A673 (cell line): ENCODE measurements around the gene SCTR. TPM values are rescaled to one million over a fixed set of nuclear protein-coding genes. Genes with fewer than 3 reads are reported as not detected.

ENCODE experiments used
- BruUV-seq: library from RNA; stranded (reverse); fragments of 400-500 nt; replicated peaks from 2 replicates; lab custom pipeline; 2021; lab: Mats Ljungman, UMichigan
- CTCF ChIA-PET: fragments of 300-600 bp; sonication (Branson Sonifier 250); formaldehyde crosslinking; loops from one replicate; lab custom pipeline; 2022; ENCODE audit warnings: antibody characterized with exemption; lab: Charles Lee
- POLR2A ChIA-PET: fragments of 300-600 bp; sonication (Branson Sonifier 250); formaldehyde crosslinking; loops from one replicate; lab custom pipeline; 2022; ENCODE audit warnings: antibody characterized with exemption; ENCODE audit not compliant: low non-redundant PET; lab: Charles Lee
- DNase-seq: peaks from one replicate; pipeline ENCODE4 v3.0.0-alpha.2; 2015; ENCODE audit warnings: low spot score
- H3K27ac ChIP-seq: fragments of 200-600 bp; sonication (generic); 2 replicates; pipeline ENCODE4 v1.5.1; 2016; ENCODE audit warnings: mixed run types, low read depth, mild to moderate bottlenecking, mixed read lengths, antibody characterized with exemption, low read length; ENCODE audit not compliant: poor library complexity, severe bottlenecking
- H3K27me3 ChIP-seq: fragments of 200-600 bp; sonication (generic); replicated peaks from 2 replicates; pipeline ENCODE4 v1.6.1; 2017; ENCODE audit warnings: mixed run types, low read depth, mild to moderate bottlenecking, mixed read lengths, antibody characterized with exemption, low read length; ENCODE audit not compliant: insufficient read depth, poor library complexity
- H3K36me3 ChIP-seq: fragments of 200-600 bp; sonication (generic); 2 replicates; pipeline ENCODE4 v1.6.1; 2016; ENCODE audit warnings: mixed run types, mild to moderate bottlenecking, mixed read lengths, antibody characterized with exemption, low read length; ENCODE audit not compliant: insufficient read depth, poor library complexity, severe bottlenecking
- H3K4me1 ChIP-seq: fragments of 200-600 bp; sonication (generic); 2 replicates; pipeline ENCODE4 v1.6.1; 2017; ENCODE audit warnings: mixed run types, mild to moderate bottlenecking, mixed read lengths, antibody characterized with exemption, low read length; ENCODE audit not compliant: insufficient read depth, poor library complexity, severe bottlenecking
- H3K4me3 ChIP-seq: fragments of 200-600 bp; sonication (generic); 2 replicates; pipeline ENCODE4 v1.5.1; 2016; ENCODE audit warnings: low read depth, mixed run types, mild to moderate bottlenecking, mixed read lengths, low read length; ENCODE audit not compliant: poor library complexity, severe bottlenecking
- H3K9me3 ChIP-seq: fragments of 200-600 bp; sonication (generic); 2 replicates; pipeline ENCODE4 v1.6.1; 2016; ENCODE audit warnings: mixed run types, low read depth, mild to moderate bottlenecking, mixed read lengths, antibody characterized with exemption, low read length; ENCODE audit not compliant: poor library complexity, severe bottlenecking
- CTCF ChIP-seq: fragments of 300-800, 200-600 bp; sonication (generic); conservative IDR thresholded peaks from 2 replicates; pipeline ENCODE4 v1.5.1; 2017; ENCODE audit warnings: low read depth, mild to moderate bottlenecking, antibody characterized with exemption, low read length, moderate library complexity, mixed read lengths
- EZH2 ChIP-seq: fragments of 200-600 bp; sonication (generic); IDR thresholded peaks from 2 replicates; pipeline ENCODE4 v1.6.1; 2017; ENCODE audit warnings: borderline replicate concordance, low read depth, mild to moderate bottlenecking, mixed read lengths, antibody characterized with exemption, low read length; ENCODE audit not compliant: poor library complexity, severe bottlenecking
- intact Hi-C: fragments of 100-400 bp; cut with micrococcal nuclease; formaldehyde crosslinking; loops from one replicate; pipeline ENCODE4 v1.10.0; 2022; ENCODE audit not compliant: unreplicated experiment
- total RNA-seq: library from RNA; stranded (reverse); gene quantifications from 2 replicates; pipeline ENCODE4 v1.2.3, GENCODE V29; 2021

The SCTR gene
- total RNA-seq, 1 experiment from 2014 or later = not detected

- Histone ChIP-seq H3K27ac (no peak overlapping the region), H3K9me3 (no peaks in the 10 kb centered on the region), H3K4me3 (no peak overlapping the region), H3K4me1 (no peaks in the 10 kb centered on the region), H3K27me3 (no peaks in the 10 kb centered on the region), H3K36me3 (no peaks in the 10 kb centered on the region)
- ChIA-PET POLR2A (no interaction called here), CTCF (interaction anchor here (0.5 kb wide), 1 partner anchor 1566 kb away, joined by 5 read pairs; no protein-coding TSS in a partner anchor)
- no TSS peak for BruUV-seq
- no peak for DNase-seq
- TF ChIP-seq CTCF = no peak
- TF ChIP-seq EZH2 = no peak
- intact Hi-C loops = no loop called here
Measured at GRCh38 chr2:119512946-119513345, 11.3 kb downstream of the SCTR start.

GRCh38 chr2:119511989-119512388 is 12.3 kb downstream of the SCTR start:
- no TSS peak for BruUV-seq
- TF ChIP-seq EZH2 (no peak), CTCF (no peak)
- CTCF ChIA-PET = no interaction called here

GRCh38 chr2:119508756-119509155 is 15.5 kb downstream of the SCTR start:
- Histone ChIP-seq H3K36me3 (no peaks in the 10 kb centered on the region), H3K27ac (no peak overlapping the region), H3K27me3 (no peaks in the 10 kb centered on the region), H3K4me3 (no peak overlapping the region), H3K9me3 (no peaks in the 10 kb centered on the region), H3K4me1 (no peaks in the 10 kb centered on the region)
- ChIA-PET CTCF (interaction anchor here (0.8 kb wide), 1 partner anchor 9 kb away, joined by 3 read pairs; no protein-coding TSS in a partner anchor), POLR2A (no interaction called here)
- intact Hi-C loops = no loop called here
- no peak for DNase-seq
- no peak for TF ChIP-seq EZH2
- no TSS peak for BruUV-seq

More at GRCh38 chr2:119511989-119512388, 12.3 kb downstream of the SCTR start:
- POLR2A ChIA-PET = no interaction called here
- Histone ChIP-seq H3K4me1 (no peaks in the 10 kb centered on the region), H3K36me3 (no peaks in the 10 kb centered on the region), H3K27ac (no peak overlapping the region), H3K27me3 (no peaks in the 10 kb centered on the region), H3K4me3 (no peak overlapping the region), H3K9me3 (no peaks in the 10 kb centered on the region)
- intact Hi-C loops = no loop called here
- no peak for DNase-seq

- DNase-seq = no peak
- Histone ChIP-seq H3K36me3 (no peaks in the 10 kb centered on the region), H3K27ac (no peak overlapping the region), H3K27me3 (no peaks in the 10 kb centered on the region), H3K4me1 (no peaks in the 10 kb centered on the region), H3K4me3 (no peak overlapping the region), H3K9me3 (peaks cover 16% of the 10 kb centered on the region)
- ChIA-PET POLR2A (no interaction called here), CTCF (no interaction called here)
- intact Hi-C loops = no loop called here
- TF ChIP-seq EZH2 (no peak), CTCF (no peak)
- BruUV-seq = no TSS peak
Measured at GRCh38 chr2:119496682-119497081, 27.6 kb downstream of the SCTR start.
